Tibial nerve (tissue), 4 donors: Measurements from ENCODE around the gene CC2D1B. TPM values are rescaled to one million over a fixed set of nuclear protein-coding genes. Genes with fewer than 3 reads are reported as not detected.
A peak's percentile ranks its signal among the peaks of the same experiment; 100 is the strongest.

ENCODE experiments used
- DNase-seq, 2 donors: peaks; one replicate each; pipeline ENCODE4 v3.0.0-alpha.2; 2019; ENCODE audit warnings: low spot score in 2 of 2
- H3K27ac ChIP-seq, 4 donors: fragments of 200-600 bp; sonication (generic) in 3 of 4; one replicate each; pipeline ENCODE4 v1.5.1; 2017 to 2019; ENCODE audit warnings: mild to moderate bottlenecking in 1 of 4
- H3K27me3 ChIP-seq, 2 donors: fragments of 200-600 bp; sonication (generic) in 1 of 2; one replicate each; pipeline versions ENCODE4 v1.5.1 to v1.6.0; 2017 to 2019
- H3K36me3 ChIP-seq, 3 donors: fragments of 200-600 bp; sonication (generic); one replicate each; pipeline ENCODE4 v1.5.1; 2018 to 2019
- H3K4me1 ChIP-seq, 4 donors: fragments of 200-600 bp; sonication (generic) in 3 of 4; one replicate each; pipeline ENCODE4 v1.5.1; 2017 to 2019
- H3K4me3 ChIP-seq, 4 donors: fragments of 200-600 bp; sonication (generic) in 3 of 4; one replicate each; pipeline ENCODE4 v1.5.1; 2017 to 2019; ENCODE audit warnings: mild to moderate bottlenecking in 1 of 4, moderate library complexity in 1 of 4
- H3K9me3 ChIP-seq, 4 donors: fragments of 200-600 bp; sonication (generic) in 3 of 4; one replicate each; pipeline ENCODE4 v1.5.1; 2017 to 2019
- EP300 ChIP-seq, 2 donors: sonication (generic); formaldehyde crosslinking; IDR thresholded peaks; one replicate each; pipeline ENCODE4 v1.6.1; 2017; ENCODE audit warnings: antibody characterized with exemption in 2 of 2, mild to moderate bottlenecking in 1 of 2
- POLR2A ChIP-seq, 2 donors: fragments of 450-650 bp; IDR thresholded peaks; one replicate each; pipeline ENCODE4 v1.6.1; 2017; ENCODE audit warnings: antibody characterized with exemption in 2 of 2, mild to moderate bottlenecking in 2 of 2, moderate library complexity in 2 of 2
- WGBS, 2 donors: methylation state at CpG; one replicate each; pipeline ENCODE4 v1.1.5; 2018; 5-methylcytosine and 5-hydroxymethylcytosine counted together
- total RNA-seq, 4 donors: library from RNA; depleted of rRNA; stranded (reverse); fragments of >200 nt; gene quantifications; one replicate each; pipeline ENCODE4 v1.1.0, GENCODE V29; 2016
- TF ChIP-seq, protein P1 (sequence below), 5 experiments: fragments of 200-600 bp in 3 of 5; fragments of 450-650 bp in 2 of 5; sonication (generic) in 3 of 5; IDR thresholded peaks; one replicate each; pipeline ENCODE4 v1.5.1; 2016 to 2019; ENCODE audit warnings: antibody characterized with exemption in 5 of 5, mild to moderate bottlenecking in 3 of 5, moderate library complexity in 2 of 5

Gene CC2D1B
- total RNA-seq, 4 donors from 2014 or later = 44.0 to 63.5 (median 57.1) TPM

DNA sequence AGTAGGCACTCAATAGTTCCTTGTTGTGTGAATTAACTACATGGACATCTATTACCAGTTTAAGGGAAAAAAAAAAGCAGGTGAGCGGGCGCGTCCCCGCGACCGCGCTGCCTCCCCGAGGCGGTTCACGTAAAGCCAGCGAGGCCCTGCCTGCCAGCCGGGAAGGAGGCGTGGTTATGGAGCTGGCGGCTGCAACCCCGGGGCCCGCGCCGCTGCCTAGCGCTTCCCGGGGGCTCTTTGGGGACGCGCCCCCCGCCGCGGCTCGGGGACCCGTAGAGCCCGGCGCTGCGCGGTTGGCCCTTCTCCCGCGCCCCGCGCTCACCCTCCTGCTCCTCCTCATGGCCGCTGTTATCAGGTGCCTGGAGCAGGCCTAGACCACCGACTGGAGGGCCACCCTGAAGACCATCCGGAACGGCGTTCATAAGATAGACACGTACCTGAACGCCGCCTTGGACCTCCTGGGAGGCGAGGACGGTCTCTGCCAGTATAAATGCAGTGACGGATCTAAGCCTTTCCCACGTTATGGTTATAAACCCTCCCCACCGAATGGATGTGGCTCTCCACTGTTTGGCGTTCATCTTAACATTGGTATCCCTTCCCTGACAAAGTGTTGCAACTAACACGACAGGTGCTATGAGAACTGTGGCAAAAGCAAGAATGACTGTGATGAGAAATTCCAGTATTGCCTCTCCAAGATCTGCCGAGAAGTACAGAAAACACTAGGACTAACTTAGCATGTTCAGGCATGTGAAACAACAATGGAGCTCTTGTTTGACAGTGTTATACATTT lies 2.6 kb upstream of the CC2D1B start:
- no peaks in the 10 kb centered on the region for H3K9me3 ChIP-seq
- H3K4me3 ChIP-seq = peak overlapping the region; percentile 20 to 52 (median 36)
- peaks cover 0 to 6% (median 0%) of the 10 kb centered on the region in 3 donors for H3K36me3 ChIP-seq
- H3K27me3 ChIP-seq = no peaks in the 10 kb centered on the region
- peaks cover 0 to 32% (median 16%) of the 10 kb centered on the region in 4 donors for H3K4me1 ChIP-seq
- peak overlapping the region in 3 of 4 donors; percentile 1 to 53 (median 46) for H3K27ac ChIP-seq
- DNase-seq = no peak
- 9% methylated on average over 25 to 38 of the region's 51 CpGs for WGBS, 2 donors
- TF ChIP-seq EP300 (IDR thresholded peaks at IDR 0.05) (no peak), POLR2A (IDR thresholded peaks at IDR 0.05) (no peak)
- TF ChIP-seq, protein P1, sequence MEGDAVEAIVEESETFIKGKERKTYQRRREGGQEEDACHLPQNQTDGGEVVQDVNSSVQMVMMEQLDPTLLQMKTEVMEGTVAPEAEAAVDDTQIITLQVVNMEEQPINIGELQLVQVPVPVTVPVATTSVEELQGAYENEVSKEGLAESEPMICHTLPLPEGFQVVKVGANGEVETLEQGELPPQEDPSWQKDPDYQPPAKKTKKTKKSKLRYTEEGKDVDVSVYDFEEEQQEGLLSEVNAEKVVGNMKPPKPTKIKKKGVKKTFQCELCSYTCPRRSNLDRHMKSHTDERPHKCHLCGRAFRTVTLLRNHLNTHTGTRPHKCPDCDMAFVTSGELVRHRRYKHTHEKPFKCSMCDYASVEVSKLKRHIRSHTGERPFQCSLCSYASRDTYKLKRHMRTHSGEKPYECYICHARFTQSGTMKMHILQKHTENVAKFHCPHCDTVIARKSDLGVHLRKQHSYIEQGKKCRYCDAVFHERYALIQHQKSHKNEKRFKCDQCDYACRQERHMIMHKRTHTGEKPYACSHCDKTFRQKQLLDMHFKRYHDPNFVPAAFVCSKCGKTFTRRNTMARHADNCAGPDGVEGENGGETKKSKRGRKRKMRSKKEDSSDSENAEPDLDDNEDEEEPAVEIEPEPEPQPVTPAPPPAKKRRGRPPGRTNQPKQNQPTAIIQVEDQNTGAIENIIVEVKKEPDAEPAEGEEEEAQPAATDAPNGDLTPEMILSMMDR (IDR thresholded peaks at IDR 0.05) = peak in 1 of 5 experiments; percentile 14

DNA sequence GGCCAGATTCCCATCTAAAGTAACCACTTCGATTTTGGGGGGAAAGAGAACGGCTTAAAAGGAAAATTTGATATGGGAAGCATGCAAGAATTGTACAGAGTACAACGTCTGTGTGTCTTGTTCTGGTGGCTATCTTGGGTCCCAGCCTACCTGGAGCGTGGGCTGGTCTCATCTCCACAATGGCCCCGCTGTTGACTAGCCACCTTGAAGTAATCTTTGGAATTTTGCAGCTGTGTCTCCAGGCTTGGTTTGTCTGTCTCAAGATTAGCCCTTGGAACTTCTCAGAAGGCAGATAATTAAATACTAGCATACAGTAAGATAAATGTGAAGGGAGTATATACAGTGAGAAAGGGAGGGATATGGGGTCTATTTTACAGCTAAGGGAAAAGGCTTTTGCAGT lies 1.3 kb upstream of the CC2D1B start:
- TF ChIP-seq, protein P1 (IDR thresholded peaks at IDR 0.05) = no peak
- no peak for TF ChIP-seq POLR2A (IDR thresholded peaks at IDR 0.05)
- no peak for TF ChIP-seq EP300 (IDR thresholded peaks at IDR 0.05)

DNA sequence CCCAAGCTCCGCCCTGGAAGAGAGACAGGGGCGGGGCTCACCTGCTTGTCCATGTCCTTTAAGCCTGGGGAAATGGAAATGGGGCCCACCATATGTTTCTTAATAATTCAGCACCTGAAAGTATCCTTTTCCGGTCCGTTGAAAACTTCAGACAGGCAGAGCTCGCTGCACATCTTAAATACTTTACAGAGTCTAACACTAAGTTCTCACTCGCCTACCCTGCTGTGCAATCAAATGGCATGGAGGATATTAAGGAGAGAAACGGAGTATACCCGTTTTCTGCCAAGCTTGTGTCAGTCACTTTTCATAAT lies 467 bp upstream of the CC2D1B start:
- H3K4me1 ChIP-seq = peaks cover 0 to 32% (median 16%) of the 10 kb centered on the region in 4 donors
- H3K27ac ChIP-seq = peak overlapping the region; percentile 88 to 97 (median 94)
- no peaks in the 10 kb centered on the region for H3K9me3 ChIP-seq
- DNase-seq = no peak
- WGBS, 2 donors = 19 to 22% methylated on average over 8 of the region's 8 CpGs
- H3K4me3 ChIP-seq = peak overlapping the region; percentile 75 to 96 (median 88)
- peaks cover 0 to 20% (median 6%) of the 10 kb centered on the region in 3 donors for H3K36me3 ChIP-seq
- TF ChIP-seq, protein P1 (IDR thresholded peaks at IDR 0.05) = no peak
- no peak for TF ChIP-seq POLR2A (IDR thresholded peaks at IDR 0.05)
- H3K27me3 ChIP-seq = no peaks in the 10 kb centered on the region

More for the DNA sequence above, 1.3 kb upstream of the CC2D1B start:
- Histone ChIP-seq H3K4me1 (peaks cover 0 to 32% (median 16%) of the 10 kb centered on the region in 4 donors), H3K36me3 (peaks cover 0 to 12% (median 4%) of the 10 kb centered on the region in 3 donors), H3K4me3 (no peak overlapping the region), H3K27ac (no peak overlapping the region), H3K27me3 (no peaks in the 10 kb centered on the region), H3K9me3 (no peaks in the 10 kb centered on the region)
- DNase-seq = no peak
- WGBS, 2 donors = 91 to 92% methylated on average over 5 of the region's 5 CpGs

DNA sequence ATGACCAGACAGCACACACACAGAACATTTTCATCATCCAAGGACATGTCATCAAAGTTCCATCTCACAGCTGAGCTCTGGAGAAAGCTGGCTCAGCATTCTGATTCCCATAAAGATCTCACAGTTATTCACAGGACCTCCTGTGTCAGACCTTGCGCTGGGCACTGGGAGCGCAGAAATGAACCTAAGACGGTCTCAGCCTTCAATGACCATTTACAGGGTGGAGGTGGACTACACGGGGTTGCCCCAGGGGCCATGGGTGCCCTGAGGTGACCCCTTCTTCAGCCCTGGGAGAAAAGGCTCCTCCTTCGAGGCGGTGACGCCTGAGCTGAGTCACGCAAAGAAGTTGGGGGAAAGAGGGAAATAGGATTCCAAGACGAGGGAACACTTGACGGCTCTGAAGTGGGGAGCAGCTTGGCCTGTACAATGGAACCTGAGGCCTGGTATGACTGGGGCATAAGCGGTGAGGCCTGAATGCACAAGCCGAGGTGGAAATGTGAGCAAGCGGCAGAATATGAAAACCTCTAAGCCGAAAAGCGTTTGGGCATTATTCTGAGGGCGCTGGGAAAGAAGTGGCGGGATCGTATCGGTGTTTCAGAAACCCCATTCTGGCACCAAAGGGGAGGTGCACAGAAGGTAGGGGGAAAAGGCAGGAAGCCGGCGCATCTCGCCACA lies 797 bp downstream of the CC2D1B start:
- TF ChIP-seq EP300 (IDR thresholded peaks at IDR 0.05) (peak in 1 of 2 donors; percentile 48), POLR2A (IDR thresholded peaks at IDR 0.05) (peak in 1 of 2 donors; percentile 25)
- TF ChIP-seq, protein P1 (IDR thresholded peaks at IDR 0.05) = no peak
- Histone ChIP-seq H3K27me3 (no peaks in the 10 kb centered on the region), H3K27ac (peak overlapping the region; percentile 88 to 97 (median 94)), H3K9me3 (no peaks in the 10 kb centered on the region), H3K4me3 (peak overlapping the region; percentile 75 to 96 (median 88)), H3K36me3 (peaks cover 0 to 32% (median 14%) of the 10 kb centered on the region in 3 donors), H3K4me1 (peaks cover 0 to 39% (median 16%) of the 10 kb centered on the region in 4 donors)
- 6 to 9% methylated on average over 22 of the region's 22 CpGs for WGBS, 2 donors
- DNase-seq = peak in 1 of 2 donors; percentile 44
